Transverse colon (tissue), 4 donors: ENCODE results near the gene MPP4. TPM values are rescaled to one million over a fixed set of nuclear protein-coding genes. Genes with fewer than 3 reads are reported as not detected.

Experiments used
- DNase-seq: peaks from one replicate; pipeline ENCODE4 v3.0.0-alpha.2; 2019
- H3K27ac ChIP-seq, 4 donors: fragments of 200-600 bp; sonication (generic); 2 replicates each; pipeline ENCODE4 v1.5.1; 2016 to 2018; ENCODE audit warnings: inconsistent platforms in 4 of 4
- H3K27me3 ChIP-seq: fragments of 200-600 bp; sonication (generic); 2 replicates; pipeline ENCODE4 v1.5.1; 2017; ENCODE audit warnings: inconsistent platforms
- H3K36me3 ChIP-seq, 4 donors: fragments of 200-600 bp; sonication (generic); 2 replicates each; pipeline ENCODE4 v1.5.1; 2017 to 2019; ENCODE audit warnings: inconsistent platforms in 4 of 4
- H3K4me1 ChIP-seq, 4 donors: fragments of 200-600 bp; sonication (generic); 2 replicates each; pipeline ENCODE4 v1.5.1; 2017 to 2020; ENCODE audit warnings: inconsistent platforms in 4 of 4
- H3K4me3 ChIP-seq, 4 donors: fragments of 200-600 bp; sonication (generic); 1 replicate in 1 of 4; 2 replicates in 3 of 4; pipeline versions ENCODE4 v1.5.1 to v1.6.1; 2017 to 2019; ENCODE audit warnings: inconsistent platforms in 4 of 4
- H3K9me3 ChIP-seq, 2 donors: fragments of 200-600 bp; sonication (generic); 2 replicates each; pipeline ENCODE4 v1.5.1; 2017 to 2019; ENCODE audit warnings: inconsistent platforms in 2 of 2
- CTCF ChIP-seq, 5 experiments: fragments of 200-600 bp in 3 of 5; fragments of 450-650 bp in 2 of 5; sonication (generic) in 3 of 5; IDR thresholded peaks; 1 replicate in 2 of 5; 2 replicates in 3 of 5; pipeline ENCODE4 v1.5.1; 2016 to 2017; ENCODE audit warnings: antibody characterized with exemption in 5 of 5, inconsistent platforms in 3 of 5, mild to moderate bottlenecking in 2 of 5, moderate library complexity in 1 of 5
- EP300 ChIP-seq: sonication (generic); formaldehyde crosslinking; IDR thresholded peaks from one replicate; pipeline ENCODE4 v1.6.1; 2017; ENCODE audit warnings: antibody characterized with exemption, low read depth
- POLR2A ChIP-seq: fragments of 450-650 bp; IDR thresholded peaks from one replicate; pipeline ENCODE4 v1.6.1; 2016; ENCODE audit warnings: antibody characterized with exemption, mild to moderate bottlenecking, moderate library complexity
- POLR2AphosphoS5 ChIP-seq, 3 donors: sonication (generic); formaldehyde crosslinking; IDR thresholded peaks; one replicate each; pipeline ENCODE4 v1.6.1; 2016; ENCODE audit warnings: antibody characterized with exemption in 3 of 3
- WGBS, 2 donors: methylation state at CpG; one replicate each; pipeline ENCODE4 v1.1.5; 2018; ENCODE audit warnings: low coverage in 1 of 2; 5-methylcytosine and 5-hydroxymethylcytosine counted together
- in situ Hi-C, 4 donors: fragments of 200-750 bp; cut with MboI; loops; one replicate each; pipeline versions ENCODE4 v1.15.0 to v1.15.1; 2017; ENCODE audit warnings: low sequenced_read_pairs in 3 of 4, low pct_ligation_motif_present in 1 of 4, low pct_unique_long_range_greater_than_20kb in 1 of 4
- intact Hi-C: fragments of 100-400 bp; cut with DNase I; formaldehyde crosslinking; loops from one replicate; pipeline ENCODE4 v1.15.1; 2023; ENCODE audit warnings: low total_unique reads
- total RNA-seq, 4 donors: library from RNA; depleted of rRNA; stranded (reverse); fragments of >200 nt; gene quantifications; one replicate each; pipeline ENCODE4 v1.1.0, GENCODE V29; 2016

Gene MPP4
- total RNA-seq, 4 donors from 2014 or later: not detected

GRCh38 chr2:201733544-201733943, 35.1 kb upstream of the MPP4 start:
- Histone ChIP-seq H3K27me3 (no peaks in the 10 kb centered on the region), H3K27ac (no peak overlapping the region), H3K9me3 (peaks cover 0 to 7% of the 10 kb centered on the region in 2 donors), H3K4me1 (no peaks in the 10 kb centered on the region), H3K36me3 (peaks cover 0 to 24% (median 7%) of the 10 kb centered on the region in 4 donors), H3K4me3 (no peak overlapping the region)
- in situ Hi-C loops: no loop called here
- DNase-seq: no peak
- no peak for TF ChIP-seq POLR2AphosphoS5 (IDR thresholded peaks at IDR 0.05)
- no peak for TF ChIP-seq EP300
- TF ChIP-seq POLR2A: no peak
- TF ChIP-seq CTCF (IDR thresholded peaks at IDR 0.05): no peak
- intact Hi-C loops: no loop called here
- WGBS, 2 donors: 88% methylated on average over 1 of the region's 1 CpG; no CpG with 5 or more reads in 1 of the 2 donors

GRCh38 chr2:201730651-201731285, 32.3 kb upstream of the MPP4 start:
- TF ChIP-seq POLR2A (no peak), EP300 (no peak), POLR2AphosphoS5 (IDR thresholded peaks at IDR 0.05) (no peak), CTCF (IDR thresholded peaks at IDR 0.05) (no peak)
- Histone ChIP-seq H3K9me3 (no peaks in the 10 kb centered on the region), H3K27me3 (no peaks in the 10 kb centered on the region), H3K4me1 (no peaks in the 10 kb centered on the region), H3K36me3 (peaks cover 0 to 23% (median under 1%) of the 10 kb centered on the region in 4 donors), H3K4me3 (no peak overlapping the region), H3K27ac (no peak overlapping the region)
- in situ Hi-C loops (no loop called here), intact Hi-C loops (no loop called here)
- 78% methylated on average over 5 of the region's 5 CpGs; no CpG with 5 or more reads in 1 of the 2 donors for WGBS, 2 donors
- DNase-seq: no peak

GRCh38 chr2:201715459-201715858, 17.0 kb upstream of the MPP4 start:
- Histone ChIP-seq H3K36me3 (peaks cover 0 to 50% (median 12%) of the 10 kb centered on the region in 4 donors), H3K27me3 (no peaks in the 10 kb centered on the region), H3K27ac (no peak overlapping the region), H3K4me1 (no peaks in the 10 kb centered on the region), H3K9me3 (no peaks in the 10 kb centered on the region), H3K4me3 (no peak overlapping the region)
- peak; percentile 65 for DNase-seq
- in situ Hi-C loops: no loop called here
- 52 to 76% methylated on average over 3 to 6 of the region's 6 CpGs for WGBS, 2 donors
- intact Hi-C loops: no loop called here
- no peak for TF ChIP-seq POLR2AphosphoS5 (IDR thresholded peaks at IDR 0.05)
- TF ChIP-seq CTCF (IDR thresholded peaks at IDR 0.05): peak; percentile 11 to 46 (median 40)

GRCh38 chr2:201712726-201713125, 14.3 kb upstream of the MPP4 start:
- H3K27me3 ChIP-seq: no peaks in the 10 kb centered on the region
- intact Hi-C loops (no loop called here), in situ Hi-C loops (no loop called here)
- no peak overlapping the region for H3K4me3 ChIP-seq
- H3K9me3 ChIP-seq: no peaks in the 10 kb centered on the region
- H3K4me1 ChIP-seq: no peaks in the 10 kb centered on the region
- H3K27ac ChIP-seq: no peak overlapping the region
- peaks cover 0 to 47% (median 12%) of the 10 kb centered on the region in 4 donors for H3K36me3 ChIP-seq
- DNase-seq: no peak
- TF ChIP-seq POLR2AphosphoS5 (IDR thresholded peaks at IDR 0.05): no peak
- TF ChIP-seq POLR2A: no peak
- TF ChIP-seq CTCF (IDR thresholded peaks at IDR 0.05): no peak
- TF ChIP-seq EP300: no peak
- WGBS, 2 donors: 86 to 93% methylated on average over 1 of the region's 1 CpG
